22Rv1 (cell line): Measurements from ENCODE around the gene P4HA3.

ENCODE experiments used
- H3K27ac ChIP-seq: fragments of 450-650 bp; 2 replicates; pipeline ENCODE4 v1.5.1; 2017
- CTCF ChIP-seq: fragments of 450-650 bp; IDR thresholded peaks from 2 replicates; pipeline ENCODE4 v1.5.1; 2017; ENCODE audit warnings: mild to moderate bottlenecking
- ZFX ChIP-seq: fragments of 450-650 bp; IDR thresholded peaks from 2 replicates; pipeline ENCODE4 v1.6.1; 2017; ENCODE audit warnings: antibody characterized with exemption, borderline replicate concordance

P4HA3 gene

GRCh38 chr11:74225565-74225964 lies 85.9 kb downstream of the P4HA3 start:
- TF ChIP-seq CTCF = no peak
- no peak for TF ChIP-seq ZFX
- H3K27ac ChIP-seq = no peak overlapping the region

GRCh38 chr11:74221816-74222215 lies 89.6 kb downstream of the P4HA3 start:
- TF ChIP-seq CTCF (no peak), ZFX (no peak)
- H3K27ac ChIP-seq = no peak overlapping the region

DNA sequence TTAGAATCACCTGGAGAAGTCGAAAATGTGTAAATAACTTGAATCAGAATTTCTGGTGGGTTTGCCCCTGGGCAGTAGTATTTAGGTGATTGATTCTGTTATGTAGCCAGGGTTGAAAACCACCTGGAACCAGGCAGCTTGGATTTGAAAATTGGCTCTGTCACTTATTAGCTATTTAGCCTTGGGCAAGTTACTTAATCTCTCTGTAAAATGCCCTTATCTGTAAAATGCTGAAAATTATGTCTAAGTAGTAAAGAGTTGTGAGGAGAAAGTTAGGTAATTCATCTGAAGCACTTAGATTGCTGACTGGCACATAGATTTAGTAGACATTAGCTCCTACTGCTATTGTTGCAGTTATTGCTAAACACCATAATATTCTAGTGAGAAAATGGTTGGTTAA lies 91.1 kb downstream of the P4HA3 start:
- TF ChIP-seq ZFX = no peak
- TF ChIP-seq CTCF = no peak
- no peak overlapping the region for H3K27ac ChIP-seq
